ENCODE measurements around the gene NAAA. TPM values are rescaled to one million over a fixed set of nuclear protein-coding genes. Genes with fewer than 3 reads are reported as not detected.

NAAA gene
- total RNA-seq, 1 experiment from 2014 or later = 2.7 TPM

DNA sequence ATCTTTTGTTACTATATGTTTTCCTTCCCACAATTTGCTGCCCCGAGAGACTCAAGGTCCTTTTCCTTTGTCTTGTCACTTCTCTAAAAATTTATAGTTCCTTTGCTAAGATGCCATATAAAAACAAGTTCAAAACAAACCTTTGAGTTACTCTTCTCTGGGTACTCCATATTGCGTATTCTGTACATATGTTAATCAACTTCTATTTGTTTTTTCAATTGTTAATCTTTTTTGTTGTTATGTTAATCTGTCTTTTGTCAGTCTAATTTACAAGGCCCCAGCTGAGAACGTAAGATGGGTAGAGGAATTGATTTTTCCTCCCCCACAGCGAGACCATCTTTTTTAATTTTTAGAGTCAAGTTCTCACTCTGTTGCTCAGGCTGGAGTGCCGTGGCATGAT is 31.4 kb downstream of the NAAA start:
- Histone ChIP-seq H3K23ac (ENCODE audit: insufficient read length, low read depth, low read length) (no peak overlapping the region), H4K5ac (ENCODE audit: insufficient read length, low read depth, low read length) (no peak overlapping the region), H2AK5ac (ENCODE audit: insufficient read length, low read length) (no peak overlapping the region), H3K9ac (ENCODE audit: extremely low read depth, insufficient read length, low read length) (no peak overlapping the region), H3K14ac (ENCODE audit: insufficient read depth, low read length) (no peak overlapping the region), H2BK15ac (ENCODE audit: low read depth, low read length) (no peak overlapping the region), H4K8ac (replicated peaks; ENCODE audit: insufficient read length, low read depth, low read length) (no peak overlapping the region), H3K27me3 (ENCODE audit: insufficient read depth, low read length) (no peaks in the 10 kb centered on the region), H3K4me2 (ENCODE audit: insufficient read depth, insufficient read length, low read length) (no peak overlapping the region), H3K79me1 (ENCODE audit: insufficient read depth, low read depth, low read length, poor library complexity, severe bottlenecking) (no peaks in the 10 kb centered on the region), H3K79me2 (ENCODE audit: insufficient read depth, low read length) (no peaks in the 10 kb centered on the region), H3K4ac (ENCODE audit: low read depth, low read length) (no peak overlapping the region; the same call in 1 of the 2 replicates), H2AFZ (ENCODE audit: low read length) (no peak overlapping the region), H3K9me3 (ENCODE audit: control insufficient read depth, low read depth, low read length) (peaks cover 9% of the 10 kb centered on the region), H2BK5ac (ENCODE audit: insufficient read length, low read length) (no peak overlapping the region), H3K4me1 (ENCODE audit: insufficient read depth, low read length) (0 out of 2 replicates have a peak, but pooled peaks cover 2% of the 10 kb centered on the region), H4K91ac (ENCODE audit: insufficient read length, low read depth, low read length) (no peak overlapping the region), H3T11ph (ENCODE audit: low read length) (no peak overlapping the region), H2BK20ac (ENCODE audit: low read depth, low read length, poor library complexity, severe bottlenecking) (no peak overlapping the region), H3K27ac (ENCODE audit: insufficient read length, low read depth, low read length) (peak overlapping the region; percentile 51), H3K18ac (ENCODE audit: insufficient read length, low read depth, low read length) (no peak overlapping the region), H2BK12ac (ENCODE audit: insufficient read length, low read depth, low read length) (no peak overlapping the region), H2BK120ac (ENCODE audit: low read depth, low read length, poor library complexity, severe bottlenecking) (no peak overlapping the region), H3K56ac (ENCODE audit: insufficient read length, low read depth, low read length) (no peak overlapping the region), H4K20me1 (ENCODE audit: control insufficient read depth, insufficient read depth, insufficient read length) (no peaks in the 10 kb centered on the region), H3K23me2 (ENCODE audit: insufficient read length, low read depth, low read length, poor library complexity, severe bottlenecking) (no peaks in the 10 kb centered on the region)
- TF ChIP-seq, protein P1, sequence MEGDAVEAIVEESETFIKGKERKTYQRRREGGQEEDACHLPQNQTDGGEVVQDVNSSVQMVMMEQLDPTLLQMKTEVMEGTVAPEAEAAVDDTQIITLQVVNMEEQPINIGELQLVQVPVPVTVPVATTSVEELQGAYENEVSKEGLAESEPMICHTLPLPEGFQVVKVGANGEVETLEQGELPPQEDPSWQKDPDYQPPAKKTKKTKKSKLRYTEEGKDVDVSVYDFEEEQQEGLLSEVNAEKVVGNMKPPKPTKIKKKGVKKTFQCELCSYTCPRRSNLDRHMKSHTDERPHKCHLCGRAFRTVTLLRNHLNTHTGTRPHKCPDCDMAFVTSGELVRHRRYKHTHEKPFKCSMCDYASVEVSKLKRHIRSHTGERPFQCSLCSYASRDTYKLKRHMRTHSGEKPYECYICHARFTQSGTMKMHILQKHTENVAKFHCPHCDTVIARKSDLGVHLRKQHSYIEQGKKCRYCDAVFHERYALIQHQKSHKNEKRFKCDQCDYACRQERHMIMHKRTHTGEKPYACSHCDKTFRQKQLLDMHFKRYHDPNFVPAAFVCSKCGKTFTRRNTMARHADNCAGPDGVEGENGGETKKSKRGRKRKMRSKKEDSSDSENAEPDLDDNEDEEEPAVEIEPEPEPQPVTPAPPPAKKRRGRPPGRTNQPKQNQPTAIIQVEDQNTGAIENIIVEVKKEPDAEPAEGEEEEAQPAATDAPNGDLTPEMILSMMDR (conservative IDR thresholded peaks at IDR 0.05) = no peak
- H3K9me3 Mint-ChIP-seq = peaks cover 33 to 36% of the 10 kb centered on the region in 2 experiments
- no peak for DNase-seq
- WGBS (ENCODE audit: extremely low coverage, insufficient read length, low lambda C conversion rate) = no CpG with 5 or more reads among the region's 5 CpGs
- H3K4me3 Mint-ChIP-seq = peak overlapping the region in 1 of 2 experiments; percentile 1; a peak in 1 of 5 replicates
- no peaks in the 10 kb centered on the region; the same call in 1 of the 2 replicates for H3K27me3 Mint-ChIP-seq (ENCODE audit: low read depth)
- H3K27ac Mint-ChIP-seq = peak overlapping the region in 2 of 3 experiments; percentile 87 to 90; a peak in 5 of 7 replicates
- H3K36me3 Mint-ChIP-seq (ENCODE audit: insufficient read depth in 1 of 3, low read depth in 3 of 3) = peaks cover 17 to 36% (median 26%) of the 10 kb centered on the region in 3 experiments
- H3K4me1 Mint-ChIP-seq = peaks cover 22 to 25% of the 10 kb centered on the region in 2 experiments
